CD4-positive, alpha-beta memory T cell (primary cell): ENCODE measurements around the gene LDB2. TPM values are rescaled to one million over a fixed set of nuclear protein-coding genes. Genes with fewer than 3 reads are reported as not detected.

Experiments used
- CTCF ChIA-PET: fragments of 350-600 bp; sonication (Branson Sonifier 250); formaldehyde crosslinking; loops from one replicate; lab custom pipeline; 2021; ENCODE audit warnings: inconsistent platforms; ENCODE audit not compliant: partially characterized antibody; lab: Charles Lee
- POLR2A ChIA-PET: fragments of 350-600 bp; sonication (Branson Sonifier 250); formaldehyde crosslinking; loops from one replicate; lab custom pipeline; 2021; ENCODE audit not compliant: partially characterized antibody; lab: Charles Lee
- DNase-seq, 5 donors: peaks; one replicate each; pipeline versions ENCODE4 v3.0.0 to v3.0.0-alpha.2; 2020 to 2022; ENCODE audit warnings: mixed read lengths in 1 of 5
- H3K27ac ChIP-seq: one replicate; pipeline ENCODE4 v1.7.0; 2013; ENCODE audit warnings: low read depth, low read length
- H3K27me3 ChIP-seq: 2 replicates; pipeline ENCODE4 v1.7.0; 2013; ENCODE audit warnings: mild to moderate bottlenecking, low read length, moderate library complexity; ENCODE audit not compliant: insufficient read depth
- H3K36me3 ChIP-seq: 2 replicates; pipeline ENCODE4 v1.7.0; 2013; ENCODE audit warnings: mild to moderate bottlenecking, low read length, moderate library complexity; ENCODE audit not compliant: insufficient read depth
- H3K4me1 ChIP-seq: 2 replicates; pipeline ENCODE4 v1.7.0; 2013; ENCODE audit warnings: mild to moderate bottlenecking, low read length, moderate library complexity; ENCODE audit not compliant: insufficient read depth
- H3K4me3 ChIP-seq, 2 donors: one replicate each; pipeline ENCODE4 v1.7.0; 2013; ENCODE audit warnings: low read length in 2 of 2, mild to moderate bottlenecking in 1 of 2
- H3K9me3 ChIP-seq, 2 donors: one replicate each; pipeline ENCODE4 v1.7.0; 2013; ENCODE audit warnings: low read length in 2 of 2, control low read depth in 1 of 2; ENCODE audit not compliant: control insufficient read depth in 1 of 2
- H3K27ac Mint-ChIP-seq, 7 donors: one replicate each; pipeline ENCODE4 v1.8.0; 2020 to 2021; ENCODE audit warnings: mixed read lengths in 7 of 7, mild to moderate bottlenecking in 6 of 7, inconsistent platforms in 3 of 7, moderate library complexity in 3 of 7
- H3K27me3 Mint-ChIP-seq, 2 donors: one replicate each; pipeline ENCODE4 v1.8.0; 2020 to 2021; ENCODE audit warnings: mixed read lengths in 2 of 2
- H3K36me3 Mint-ChIP-seq, 2 donors: one replicate each; pipeline ENCODE4 v1.8.0; 2020 to 2021; ENCODE audit warnings: mixed read lengths in 2 of 2, inconsistent platforms in 1 of 2, mild to moderate bottlenecking in 1 of 2
- H3K4me1 Mint-ChIP-seq, 4 donors: one replicate each; pipeline ENCODE4 v1.8.0; 2020 to 2021; ENCODE audit warnings: mixed read lengths in 4 of 4, mild to moderate bottlenecking in 1 of 4
- H3K4me3 Mint-ChIP-seq, 8 donors: one replicate each; pipeline ENCODE4 v1.8.0; 2020 to 2021; ENCODE audit warnings: mixed read lengths in 8 of 8, mild to moderate bottlenecking in 7 of 8, moderate library complexity in 6 of 8, inconsistent platforms in 3 of 8
- H3K9me3 Mint-ChIP-seq, 8 donors: one replicate each; pipeline ENCODE4 v1.8.0; 2020 to 2021; ENCODE audit warnings: mixed read lengths in 8 of 8, mild to moderate bottlenecking in 5 of 8, inconsistent platforms in 3 of 8, moderate library complexity in 1 of 8
- intact Hi-C: fragments of 100-400 bp; cut with micrococcal nuclease; formaldehyde crosslinking; loops from one replicate; pipeline ENCODE4 v1.15.1; 2023
- polyA plus RNA-seq, 2 donors: library from polyadenylated mRNA; unstranded; fragments of 300-500 nt; fragmentation: Illumina TruSeq; gene quantifications; one replicate each; pipeline ENCODE4 v1.2.3, GENCODE V29; 2021
- total RNA-seq, 2 experiments: library from RNA; stranded (reverse); gene quantifications; one replicate each; pipeline ENCODE4 v1.2.3, GENCODE V29; 2021

The LDB2 gene
- total and polyA plus RNA-seq, 4 experiments from 2014 or later: not detected

DNA sequence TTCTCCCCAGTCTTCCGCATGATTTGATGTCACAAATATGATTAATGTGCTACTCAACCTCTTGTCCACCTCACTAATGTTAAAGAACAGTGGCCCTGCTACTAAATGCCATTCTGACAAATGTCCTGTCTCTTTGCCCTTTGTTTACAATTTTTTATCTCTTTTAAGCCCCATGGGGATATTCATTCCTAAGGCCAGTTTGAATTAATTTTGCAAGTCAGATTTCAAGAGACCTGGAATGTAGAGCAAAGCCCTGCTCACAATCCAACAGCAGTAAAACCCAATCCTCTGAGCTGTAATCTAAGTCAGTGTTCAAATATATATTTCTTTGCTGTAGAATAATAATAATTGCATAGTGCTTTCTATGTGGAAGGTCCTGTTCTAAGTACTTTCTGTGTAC lies 81.2 kb downstream of the LDB2 start:
- Histone ChIP-seq H3K36me3 (no peaks in the 10 kb centered on the region), H3K4me3 (no peak overlapping the region), H3K27ac (no peak overlapping the region), H3K27me3 (no peaks in the 10 kb centered on the region), H3K4me1 (no peaks in the 10 kb centered on the region), H3K9me3 (no peaks in the 10 kb centered on the region)
- Mint-ChIP-seq H3K9me3 (peaks cover 0 to 3% (median 0%) of the 10 kb centered on the region in 8 donors), H3K36me3 (no peaks in the 10 kb centered on the region), H3K27ac (no peak overlapping the region), H3K27me3 (peaks cover 0 to 2% of the 10 kb centered on the region in 2 donors), H3K4me1 (no peaks in the 10 kb centered on the region), H3K4me3 (no peak overlapping the region)
- intact Hi-C loops: no loop called here
- ChIA-PET POLR2A (no interaction called here), CTCF (no interaction called here)
- DNase-seq: no peak

DNA sequence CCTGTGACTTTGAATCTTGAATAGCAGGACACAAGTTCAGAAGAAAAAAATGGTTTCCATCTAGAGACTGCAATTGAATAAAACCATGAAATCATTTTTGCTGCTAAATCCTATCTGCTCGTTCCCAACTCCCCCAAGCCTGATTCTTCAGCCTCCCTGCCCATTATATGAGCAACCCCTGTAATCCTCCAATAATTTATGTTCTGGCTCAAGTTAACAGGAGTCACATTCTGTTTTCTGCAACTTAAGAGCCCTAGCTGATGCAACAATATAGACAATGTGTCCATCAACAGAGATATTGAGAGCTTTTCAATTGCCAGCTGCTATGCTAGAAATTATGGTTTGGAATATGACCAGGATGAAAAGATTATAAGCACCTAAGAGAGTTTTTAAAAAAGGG lies 84.1 kb downstream of the LDB2 start:
- H3K27me3 ChIP-seq: no peaks in the 10 kb centered on the region
- no peaks in the 10 kb centered on the region for H3K36me3 Mint-ChIP-seq
- H3K27ac ChIP-seq: no peak overlapping the region
- ChIA-PET POLR2A (no interaction called here), CTCF (no interaction called here)
- no peak overlapping the region for H3K4me3 Mint-ChIP-seq
- no peak for DNase-seq
- intact Hi-C loops: no loop called here
- H3K9me3 ChIP-seq: no peaks in the 10 kb centered on the region
- no peaks in the 10 kb centered on the region for H3K36me3 ChIP-seq
- no peak overlapping the region for H3K4me3 ChIP-seq
- no peaks in the 10 kb centered on the region for H3K4me1 ChIP-seq
- peaks cover 0 to 7% (median under 1%) of the 10 kb centered on the region in 8 donors for H3K9me3 Mint-ChIP-seq
- peaks cover 0 to 2% of the 10 kb centered on the region in 2 donors for H3K27me3 Mint-ChIP-seq
- H3K27ac Mint-ChIP-seq: no peak overlapping the region
- H3K4me1 Mint-ChIP-seq: no peaks in the 10 kb centered on the region

DNA sequence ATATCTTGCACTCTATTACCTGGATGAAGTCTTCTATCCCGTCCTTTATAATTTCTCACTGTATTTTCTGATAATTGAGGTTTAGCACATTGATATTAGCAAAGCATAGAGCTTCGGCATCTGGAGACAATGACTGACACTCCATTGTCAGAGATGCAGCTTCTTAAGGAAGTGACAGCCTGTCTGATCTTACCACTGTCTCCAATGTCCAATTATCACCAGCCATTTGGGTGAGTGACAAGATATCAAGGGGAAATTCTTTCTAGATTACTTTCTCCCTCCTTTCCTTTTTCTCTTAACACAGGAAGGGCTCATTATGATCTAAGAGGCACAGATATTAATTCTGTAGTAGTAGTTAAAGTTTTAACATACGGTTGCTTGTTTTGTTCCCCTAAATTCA lies 86.4 kb downstream of the LDB2 start:
- Histone ChIP-seq H3K27ac (no peak overlapping the region), H3K36me3 (no peaks in the 10 kb centered on the region), H3K4me3 (no peak overlapping the region), H3K27me3 (no peaks in the 10 kb centered on the region), H3K4me1 (no peaks in the 10 kb centered on the region), H3K9me3 (no peaks in the 10 kb centered on the region)
- Mint-ChIP-seq H3K4me1 (no peaks in the 10 kb centered on the region), H3K27ac (no peak overlapping the region), H3K9me3 (peaks cover 0 to 9% (median 0%) of the 10 kb centered on the region in 8 donors), H3K36me3 (no peaks in the 10 kb centered on the region), H3K4me3 (no peak overlapping the region), H3K27me3 (peaks cover 0 to 2% of the 10 kb centered on the region in 2 donors)
- no peak for DNase-seq
- POLR2A ChIA-PET: no interaction called here
- intact Hi-C loops: no loop called here
- CTCF ChIA-PET: no interaction called here

DNA sequence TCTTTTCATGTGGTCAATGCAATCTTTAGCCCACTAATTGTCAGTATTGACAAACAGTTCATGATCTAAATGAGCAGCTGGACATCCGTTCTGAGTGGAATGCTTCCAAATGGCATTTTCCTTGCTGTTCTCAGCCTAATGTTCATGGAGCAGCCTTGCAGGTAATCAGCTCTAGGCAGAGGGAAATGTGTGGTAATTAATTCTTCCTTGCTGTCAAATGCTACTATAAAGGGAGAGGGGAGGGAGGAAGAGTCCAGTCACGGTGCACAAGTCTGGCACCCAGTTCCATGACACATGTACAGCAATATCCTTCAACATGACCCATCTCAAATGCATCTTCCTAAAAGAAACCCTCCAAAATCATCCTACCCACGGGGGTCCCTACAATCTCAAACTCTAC lies 88.5 kb downstream of the LDB2 start:
- no peak for DNase-seq
- intact Hi-C loops: no loop called here
- no peaks in the 10 kb centered on the region for H3K4me1 ChIP-seq
- Mint-ChIP-seq H3K27ac (no peak overlapping the region), H3K4me1 (no peaks in the 10 kb centered on the region), H3K4me3 (no peak overlapping the region), H3K36me3 (no peaks in the 10 kb centered on the region), H3K27me3 (no peaks in the 10 kb centered on the region), H3K9me3 (peaks cover 0 to 9% (median 0%) of the 10 kb centered on the region in 8 donors)
- no peak overlapping the region for H3K4me3 ChIP-seq
- H3K27ac ChIP-seq: no peak overlapping the region
- ChIA-PET POLR2A (no interaction called here), CTCF (no interaction called here)
- no peaks in the 10 kb centered on the region for H3K9me3 ChIP-seq
- no peaks in the 10 kb centered on the region for H3K36me3 ChIP-seq
- H3K27me3 ChIP-seq: no peaks in the 10 kb centered on the region

DNA sequence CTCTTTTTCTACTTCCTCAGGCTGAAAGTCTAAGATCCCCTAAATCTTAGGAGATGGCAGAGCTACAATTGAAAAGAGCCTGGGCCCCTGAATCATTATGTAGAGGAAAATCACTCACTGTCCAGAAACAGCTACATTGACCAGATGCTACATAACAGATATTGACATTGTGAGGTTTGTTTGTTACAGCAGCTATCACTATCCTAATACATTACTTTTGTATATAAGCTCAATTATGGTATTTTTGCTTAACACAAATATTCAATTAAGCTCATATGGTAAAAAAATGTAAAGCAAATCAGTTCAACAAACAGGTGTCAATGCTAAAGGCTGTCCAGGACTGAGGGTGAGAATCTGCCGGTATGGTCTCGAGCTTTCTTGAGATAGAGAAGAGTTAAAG lies 89.4 kb downstream of the LDB2 start:
- DNase-seq: no peak
- peaks cover 0 to 7% (median 0%) of the 10 kb centered on the region in 8 donors for H3K9me3 Mint-ChIP-seq
- Histone ChIP-seq H3K36me3 (no peaks in the 10 kb centered on the region), H3K4me3 (no peak overlapping the region), H3K4me1 (no peaks in the 10 kb centered on the region), H3K27ac (no peak overlapping the region), H3K27me3 (no peaks in the 10 kb centered on the region), H3K9me3 (no peaks in the 10 kb centered on the region)
- H3K27ac Mint-ChIP-seq: no peak overlapping the region
- ChIA-PET POLR2A (no interaction called here), CTCF (interaction anchor here (1.0 kb wide), 1 partner anchor 16 kb away, joined by 3 read pairs; no protein-coding TSS in a partner anchor)
- no peaks in the 10 kb centered on the region for H3K36me3 Mint-ChIP-seq
- no peaks in the 10 kb centered on the region for H3K27me3 Mint-ChIP-seq
- intact Hi-C loops: no loop called here
- no peaks in the 10 kb centered on the region for H3K4me1 Mint-ChIP-seq
- H3K4me3 Mint-ChIP-seq: no peak overlapping the region

DNA sequence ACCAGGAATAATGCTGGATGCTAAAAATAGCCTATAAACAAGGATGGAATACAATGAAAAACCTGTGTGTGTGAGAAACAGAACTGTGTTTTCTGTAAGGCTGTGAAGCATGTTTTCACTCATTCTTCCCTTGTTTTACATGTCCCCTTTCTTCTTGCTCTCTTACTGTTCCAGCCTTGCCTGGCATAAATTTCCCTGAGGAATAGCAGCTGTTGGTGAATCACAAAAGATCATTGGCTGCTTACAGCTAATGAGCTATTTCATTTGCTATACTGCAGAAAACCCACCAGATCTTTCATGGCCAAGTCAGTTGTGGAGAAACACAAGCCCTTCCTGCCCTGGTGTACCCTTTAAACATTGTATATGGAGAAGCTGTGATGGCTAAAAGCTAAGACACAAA lies 91.1 kb downstream of the LDB2 start:
- H3K9me3 ChIP-seq: no peaks in the 10 kb centered on the region
- intact Hi-C loops: no loop called here
- ChIA-PET CTCF (no interaction called here), POLR2A (no interaction called here)
- H3K27me3 Mint-ChIP-seq: no peaks in the 10 kb centered on the region
- peaks cover 0 to 7% (median 0%) of the 10 kb centered on the region in 8 donors for H3K9me3 Mint-ChIP-seq
- H3K4me3 Mint-ChIP-seq: no peak overlapping the region
- no peak overlapping the region for H3K27ac Mint-ChIP-seq
- H3K4me1 ChIP-seq: no peaks in the 10 kb centered on the region
- H3K4me1 Mint-ChIP-seq: no peaks in the 10 kb centered on the region
- H3K27me3 ChIP-seq: no peaks in the 10 kb centered on the region
- H3K27ac ChIP-seq: no peak overlapping the region
- H3K36me3 Mint-ChIP-seq: no peaks in the 10 kb centered on the region
- DNase-seq: no peak
- no peaks in the 10 kb centered on the region for H3K36me3 ChIP-seq
- H3K4me3 ChIP-seq: no peak overlapping the region

DNA sequence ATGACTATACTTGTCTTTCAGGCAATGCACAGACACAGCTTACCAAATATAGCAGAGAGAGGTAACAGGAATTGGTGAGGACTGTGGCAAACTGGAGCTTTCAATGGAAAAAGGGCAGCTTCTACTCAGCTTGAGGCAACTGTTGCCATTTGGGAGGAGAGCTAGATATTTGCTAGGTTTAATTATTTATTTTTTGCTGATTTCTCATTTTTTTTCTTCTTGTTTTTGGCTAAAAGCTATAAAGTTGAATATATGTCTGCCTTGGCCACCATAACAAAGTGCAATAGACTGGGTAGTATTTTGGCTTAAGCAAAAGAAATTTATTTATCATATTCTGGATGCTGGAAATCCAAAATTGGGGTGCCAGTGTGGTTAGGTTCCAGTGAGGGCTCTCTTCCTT lies 93.9 kb downstream of the LDB2 start:
- H3K9me3 ChIP-seq: no peaks in the 10 kb centered on the region
- H3K4me1 ChIP-seq: no peaks in the 10 kb centered on the region
- CTCF ChIA-PET: interaction anchor here (1.1 kb wide), 1 partner anchor 17 kb away, joined by 3 read pairs; no protein-coding TSS in a partner anchor
- H3K9me3 Mint-ChIP-seq: peaks cover 0 to 4% (median 2%) of the 10 kb centered on the region in 8 donors
- H3K4me3 Mint-ChIP-seq: no peak overlapping the region
- no peaks in the 10 kb centered on the region for H3K36me3 ChIP-seq
- POLR2A ChIA-PET: no interaction called here
- no peaks in the 10 kb centered on the region for H3K27me3 ChIP-seq
- no peaks in the 10 kb centered on the region for H3K4me1 Mint-ChIP-seq
- no peak overlapping the region for H3K4me3 ChIP-seq
- intact Hi-C loops: no loop called here
- no peak overlapping the region for H3K27ac ChIP-seq
- no peaks in the 10 kb centered on the region for H3K27me3 Mint-ChIP-seq
- no peak for DNase-seq
- no peaks in the 10 kb centered on the region for H3K36me3 Mint-ChIP-seq
- H3K27ac Mint-ChIP-seq: no peak overlapping the region

DNA sequence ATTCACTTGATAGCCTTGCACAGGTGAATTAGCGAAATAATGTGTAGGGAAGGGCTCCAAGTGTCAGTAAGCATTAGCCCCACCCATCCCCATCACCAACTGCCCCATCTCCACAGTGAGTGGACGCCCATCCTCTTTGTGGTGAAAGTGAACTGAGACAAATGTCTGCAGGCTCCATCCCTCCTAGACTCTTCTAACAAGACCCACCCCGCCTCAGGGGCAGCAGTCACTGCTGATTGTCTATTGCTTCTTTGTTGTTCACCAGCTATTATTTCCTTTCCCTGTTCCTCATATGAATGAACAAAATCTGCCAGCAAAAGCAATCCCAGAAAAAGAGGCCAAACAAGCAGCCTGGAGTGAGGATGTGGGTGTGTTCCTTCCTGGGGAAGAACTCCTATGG lies 96.4 kb downstream of the LDB2 start:
- Histone ChIP-seq H3K4me1 (no peaks in the 10 kb centered on the region), H3K27me3 (no peaks in the 10 kb centered on the region), H3K4me3 (no peak overlapping the region), H3K36me3 (no peaks in the 10 kb centered on the region), H3K9me3 (no peaks in the 10 kb centered on the region), H3K27ac (no peak overlapping the region)
- ChIA-PET CTCF (no interaction called here), POLR2A (no interaction called here)
- intact Hi-C loops: no loop called here
- Mint-ChIP-seq H3K9me3 (peaks cover 0 to 6% (median 2%) of the 10 kb centered on the region in 8 donors), H3K36me3 (no peaks in the 10 kb centered on the region), H3K4me1 (no peaks in the 10 kb centered on the region), H3K27me3 (no peaks in the 10 kb centered on the region), H3K4me3 (no peak overlapping the region), H3K27ac (peak overlapping the region in 1 of 7 donors; percentile 54)
- no peak for DNase-seq
